Large intestine (tissue), 3 donors: ENCODE data around the gene SCN3A. TPM values are rescaled to one million over a fixed set of nuclear protein-coding genes. Genes with fewer than 3 reads are reported as not detected.

Experiments
- DNase-seq, 2 donors: peaks; one replicate each; pipeline versions ENCODE4 v3.0.0 to v3.0.0-alpha.2; 2013
- H3K27ac ChIP-seq: one replicate; pipeline ENCODE4 v1.5.1; 2013; ENCODE audit warnings: low read length
- H3K27me3 ChIP-seq: 2 replicates; pipeline ENCODE4 v1.6.1; 2013; ENCODE audit warnings: low read length; ENCODE audit not compliant: control insufficient read depth, insufficient read depth
- H3K36me3 ChIP-seq: 2 replicates; pipeline ENCODE4 v1.6.1; 2013; ENCODE audit warnings: low read length; ENCODE audit not compliant: control insufficient read depth, insufficient read depth
- H3K4me1 ChIP-seq: one replicate; pipeline ENCODE4 v1.6.1; 2013; ENCODE audit warnings: low read length; ENCODE audit not compliant: control insufficient read depth, insufficient read depth
- H3K4me3 ChIP-seq: one replicate; pipeline ENCODE4 v1.5.1; 2013; ENCODE audit warnings: low read length
- H3K9me3 ChIP-seq: one replicate; pipeline ENCODE4 v1.6.1; 2013; ENCODE audit warnings: mild to moderate bottlenecking, low read depth, low read length, moderate library complexity; ENCODE audit not compliant: control insufficient read depth
- WGBS: methylation state at CpG from one replicate; pipeline ENCODE4 v1.1.5; 2013; ENCODE audit warnings: low lambda C conversion rate; ENCODE audit not compliant: insufficient coverage; 5-methylcytosine and 5-hydroxymethylcytosine counted together
- polyA plus RNA-seq: library from polyadenylated mRNA; unstranded; fragments of 120-200 nt; gene quantifications from one replicate; pipeline ENCODE4 v1.2.1, GENCODE V29; 2013

SCN3A gene
- polyA plus RNA-seq, 1 donor: 5.5 TPM

GRCh38 chr2:165079432-165079831 is 124.4 kb downstream of the SCN3A start:
- no peaks in the 10 kb centered on the region for H3K4me1 ChIP-seq
- no peak overlapping the region for H3K4me3 ChIP-seq
- no peak overlapping the region for H3K27ac ChIP-seq
- DNase-seq: no peak
- WGBS: 80% methylated on average over 1 of the region's 4 CpGs
- H3K9me3 ChIP-seq: peaks cover 8% of the 10 kb centered on the region
- no peaks in the 10 kb centered on the region for H3K27me3 ChIP-seq
- no peaks in the 10 kb centered on the region for H3K36me3 ChIP-seq

GRCh38 chr2:165078913-165079312 is 124.9 kb downstream of the SCN3A start:
- peaks cover 11% of the 10 kb centered on the region for H3K9me3 ChIP-seq
- no peaks in the 10 kb centered on the region for H3K36me3 ChIP-seq
- no peaks in the 10 kb centered on the region for H3K4me1 ChIP-seq
- DNase-seq: no peak
- no peak overlapping the region for H3K27ac ChIP-seq
- H3K27me3 ChIP-seq: no peaks in the 10 kb centered on the region
- no peak overlapping the region for H3K4me3 ChIP-seq

GRCh38 chr2:165074884-165075283 is 129.0 kb downstream of the SCN3A start:
- H3K36me3 ChIP-seq: no peaks in the 10 kb centered on the region
- no peaks in the 10 kb centered on the region for H3K4me1 ChIP-seq
- no peaks in the 10 kb centered on the region for H3K27me3 ChIP-seq
- peaks cover 7% of the 10 kb centered on the region for H3K9me3 ChIP-seq
- no peak overlapping the region for H3K27ac ChIP-seq
- no peak for DNase-seq
- no peak overlapping the region for H3K4me3 ChIP-seq

GRCh38 chr2:165074323-165074722 is 129.5 kb downstream of the SCN3A start:
- Histone ChIP-seq H3K4me1 (no peaks in the 10 kb centered on the region), H3K9me3 (peaks cover 7% of the 10 kb centered on the region), H3K36me3 (no peaks in the 10 kb centered on the region), H3K27ac (no peak overlapping the region), H3K27me3 (no peaks in the 10 kb centered on the region), H3K4me3 (no peak overlapping the region)
- WGBS: no CpG with 5 or more reads among the region's 3 CpGs
- no peak for DNase-seq

- DNase-seq: no peak
- WGBS: no CpG with 5 or more reads among the region's 9 CpGs
- no peaks in the 10 kb centered on the region for H3K27me3 ChIP-seq
- H3K4me3 ChIP-seq: no peak overlapping the region
- H3K9me3 ChIP-seq: peaks cover 3% of the 10 kb centered on the region
- no peak overlapping the region for H3K27ac ChIP-seq
- H3K36me3 ChIP-seq: no peaks in the 10 kb centered on the region
- H3K4me1 ChIP-seq: no peaks in the 10 kb centered on the region
Observed at GRCh38 chr2:165070076-165070475, 133.8 kb downstream of the SCN3A start.

- no peaks in the 10 kb centered on the region for H3K27me3 ChIP-seq
- WGBS: no CpG with 5 or more reads among the region's 1 CpG
- H3K4me1 ChIP-seq: no peaks in the 10 kb centered on the region
- no peaks in the 10 kb centered on the region for H3K36me3 ChIP-seq
- peaks cover under 1% of the 10 kb centered on the region for H3K9me3 ChIP-seq
- no peak overlapping the region for H3K27ac ChIP-seq
- H3K4me3 ChIP-seq: no peak overlapping the region
- no peak for DNase-seq
Observed at GRCh38 chr2:165069151-165069550, 134.7 kb downstream of the SCN3A start.

- Histone ChIP-seq H3K4me3 (peak overlapping the region; percentile 1), H3K4me1 (no peaks in the 10 kb centered on the region), H3K36me3 (no peaks in the 10 kb centered on the region), H3K27ac (peak overlapping the region; percentile 5), H3K27me3 (no peaks in the 10 kb centered on the region), H3K9me3 (no peaks in the 10 kb centered on the region)
- no peak for DNase-seq
Observed at GRCh38 chr2:165068487-165068757, 135.4 kb downstream of the SCN3A start.

- peak; percentile 40 to 47 for DNase-seq
- Histone ChIP-seq H3K36me3 (no peaks in the 10 kb centered on the region), H3K27ac (peak overlapping the region; percentile 5), H3K4me3 (peak overlapping the region; percentile 1), H3K9me3 (no peaks in the 10 kb centered on the region), H3K4me1 (no peaks in the 10 kb centered on the region), H3K27me3 (no peaks in the 10 kb centered on the region)
- 0% methylated on average over 1 of the region's 12 CpGs for WGBS
Observed at GRCh38 chr2:165067643-165068486, 136.0 kb downstream of the SCN3A start.

GRCh38 chr2:165064743-165065142 is 139.1 kb downstream of the SCN3A start:
- WGBS: no CpG with 5 or more reads among the region's 3 CpGs
- Histone ChIP-seq H3K27ac (no peak overlapping the region), H3K4me3 (no peak overlapping the region), H3K27me3 (no peaks in the 10 kb centered on the region), H3K4me1 (no peaks in the 10 kb centered on the region), H3K36me3 (no peaks in the 10 kb centered on the region), H3K9me3 (no peaks in the 10 kb centered on the region)
- DNase-seq: no peak

- Histone ChIP-seq H3K4me3 (no peak overlapping the region), H3K4me1 (peaks cover 5% of the 10 kb centered on the region), H3K27me3 (no peaks in the 10 kb centered on the region), H3K36me3 (no peaks in the 10 kb centered on the region), H3K27ac (no peak overlapping the region), H3K9me3 (no peaks in the 10 kb centered on the region)
- 100% methylated on average over 2 of the region's 2 CpGs for WGBS
- DNase-seq: no peak
Observed at GRCh38 chr2:165060411-165060810, 143.4 kb downstream of the SCN3A start.

- DNase-seq: no peak
- Histone ChIP-seq H3K27ac (no peak overlapping the region), H3K36me3 (no peaks in the 10 kb centered on the region), H3K9me3 (no peaks in the 10 kb centered on the region), H3K4me1 (peaks cover 7% of the 10 kb centered on the region), H3K27me3 (no peaks in the 10 kb centered on the region), H3K4me3 (no peak overlapping the region)
- 14% methylated on average over 1 of the region's 2 CpGs for WGBS
Observed at GRCh38 chr2:165058476-165059265, 145.2 kb downstream of the SCN3A start.
